SKM-1 (cell line): ENCODE results near the gene IZUMO3.
"Not testable (repeated sequence)": the region's sequence is repeated elsewhere in the genome, so short reads cannot be mapped to it uniquely, and the experiment has no call there.

Source experiments
- DNase-seq: peaks from one replicate; lab custom pipeline; 2025; ENCODE audit not compliant: unreplicated experiment; lab: John Stamatoyannopoulos, UW

IZUMO3 gene

GRCh38 chr9:24545847-24546522 lies at the start of gene IZUMO3:
Gene IZUMO3, minus strand, starts transcription at chr9:24545897. Its CDS starts 248 bp downstream, at chr9:24545649.
- DNase-seq: no peak

- no peak for DNase-seq
These were observed 48.6 kb upstream of the IZUMO3 start for GRCh38 chr9:24594234-24594850.

- no peak for DNase-seq
These were observed 44.7 kb upstream of the IZUMO3 start for GRCh38 chr9:24590432-24590831.

- DNase-seq: no peak
These were observed 42.2 kb upstream of the IZUMO3 start for GRCh38 chr9:24587883-24588282.

- no peak for DNase-seq
These were observed 36.7 kb upstream of the IZUMO3 start for GRCh38 chr9:24582146-24583126.

- not testable (repeated sequence) for DNase-seq
These were observed 34.3 kb upstream of the IZUMO3 start for GRCh38 chr9:24580005-24580404.

GRCh38 chr9:24572406-24572805 lies 26.7 kb upstream of the IZUMO3 start:
- DNase-seq: no peak

GRCh38 chr9:24561957-24562356 lies 16.3 kb upstream of the IZUMO3 start:
- DNase-seq: no peak

- no peak for DNase-seq
These were observed 7.5 kb upstream of the IZUMO3 start for GRCh38 chr9:24553183-24553552.

- no peak for DNase-seq
These were observed 7.0 kb upstream of the IZUMO3 start for GRCh38 chr9:24552526-24553182.

- DNase-seq: no peak
These were observed 412 bp downstream of the IZUMO3 start for GRCh38 chr9:24545285-24545684.

- no peak for DNase-seq
These were observed 27.2 kb downstream of the IZUMO3 start for GRCh38 chr9:24518545-24518944.

- no peak for DNase-seq
These were observed 29.2 kb downstream of the IZUMO3 start for GRCh38 chr9:24516463-24516862.

- DNase-seq: no peak
These were observed 35.8 kb downstream of the IZUMO3 start for GRCh38 chr9:24509850-24510249.

- DNase-seq: no peak
These were observed 41.2 kb downstream of the IZUMO3 start for GRCh38 chr9:24504521-24504920.

- no peak for DNase-seq
These were observed 43.3 kb downstream of the IZUMO3 start for GRCh38 chr9:24502206-24502937.

- DNase-seq: no peak
These were observed 44.9 kb downstream of the IZUMO3 start for GRCh38 chr9:24500761-24501160.

- DNase-seq: no peak
These were observed 47.1 kb downstream of the IZUMO3 start for GRCh38 chr9:24498632-24499031.

- no peak for DNase-seq
These were observed 48.0 kb downstream of the IZUMO3 start for GRCh38 chr9:24497671-24498070.
